Endothelial cell (in vitro differentiated cells): ENCODE measurements around the gene SCYGR8. TPM values are rescaled to one million over a fixed set of nuclear protein-coding genes. Genes with fewer than 3 reads are reported as not detected.

Experiments used
- DNase-seq: peaks from one replicate; pipeline ENCODE4 v3.0.0; 2021; ENCODE audit warnings: low spot score
- H3K27ac Mint-ChIP-seq: one replicate; pipeline ENCODE4 v1.8.0; 2021; ENCODE audit warnings: mixed read lengths, inconsistent platforms; ENCODE audit not compliant: unreplicated experiment
- H3K27me3 Mint-ChIP-seq: one replicate; pipeline ENCODE4 v1.8.0; 2021; ENCODE audit warnings: mild to moderate bottlenecking, moderate library complexity, mixed read lengths, inconsistent platforms; ENCODE audit not compliant: unreplicated experiment
- H3K36me3 Mint-ChIP-seq: one replicate; pipeline ENCODE4 v1.8.0; 2021; ENCODE audit warnings: mild to moderate bottlenecking, low read depth, mixed read lengths, inconsistent platforms; ENCODE audit not compliant: unreplicated experiment
- H3K4me1 Mint-ChIP-seq: one replicate; pipeline ENCODE4 v1.8.0; 2021; ENCODE audit warnings: mild to moderate bottlenecking, mixed read lengths, inconsistent platforms; ENCODE audit not compliant: unreplicated experiment
- H3K4me3 Mint-ChIP-seq: one replicate; pipeline ENCODE4 v1.8.0; 2021; ENCODE audit warnings: mild to moderate bottlenecking, mixed read lengths, inconsistent platforms; ENCODE audit not compliant: unreplicated experiment
- H3K9me3 Mint-ChIP-seq: one replicate; pipeline ENCODE4 v1.8.0; 2021; ENCODE audit warnings: mixed read lengths, inconsistent platforms; ENCODE audit not compliant: unreplicated experiment
- total RNA-seq: library from RNA; stranded (reverse); fragmentation: NEBNext Ultra II Directional; extraction: Animal tissue kit (Norgen Biotek cat#: 25700); gene quantifications from one replicate; pipeline ENCODE4 v1.2.1, GENCODE V29; 2021; ENCODE audit not compliant: unreplicated experiment
- TF ChIP-seq, protein P1 (sequence below): fragments of 200-600 bp; sonication (generic); IDR thresholded peaks from one replicate; pipeline ENCODE4 v1.5.0; 2021; ENCODE audit warnings: antibody characterized with exemption; ENCODE audit not compliant: unreplicated experiment

SCYGR8 gene
- total RNA-seq, 1 donor from 2014 or later: not detected

DNA sequence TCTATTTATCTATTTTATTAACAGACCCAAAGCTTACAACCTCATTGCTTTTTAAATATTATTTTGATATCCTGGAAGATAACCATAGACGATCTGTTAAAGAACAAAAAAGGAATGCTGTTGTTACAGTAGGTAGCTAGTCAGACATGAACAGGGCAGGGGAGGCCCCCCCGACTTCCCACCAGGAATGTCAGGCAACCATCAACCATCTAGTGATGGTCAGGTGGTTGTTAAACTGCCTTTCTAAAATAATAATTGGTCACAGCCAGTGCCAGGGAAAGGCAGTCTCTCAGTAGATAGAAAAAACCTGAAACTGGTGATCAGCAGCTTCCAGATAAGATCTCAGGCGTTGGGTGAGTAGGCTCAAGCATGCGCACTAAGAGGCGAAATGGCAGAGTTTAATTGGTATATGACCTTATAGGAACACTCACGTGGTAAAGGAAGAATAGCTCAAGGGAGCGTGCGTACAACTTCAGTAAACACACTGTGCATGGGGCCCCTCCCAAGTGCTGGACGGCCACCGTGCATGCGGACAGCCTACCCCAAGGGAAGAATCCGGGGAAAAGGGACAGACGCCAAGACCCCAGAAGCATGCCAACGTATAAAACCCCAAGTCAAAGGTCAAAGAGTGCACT lies 35.4 kb downstream of the SCYGR8 start:
- H3K36me3 Mint-ChIP-seq: no peaks in the 10 kb centered on the region
- no peaks in the 10 kb centered on the region for H3K4me1 Mint-ChIP-seq
- TF ChIP-seq, protein P1, sequence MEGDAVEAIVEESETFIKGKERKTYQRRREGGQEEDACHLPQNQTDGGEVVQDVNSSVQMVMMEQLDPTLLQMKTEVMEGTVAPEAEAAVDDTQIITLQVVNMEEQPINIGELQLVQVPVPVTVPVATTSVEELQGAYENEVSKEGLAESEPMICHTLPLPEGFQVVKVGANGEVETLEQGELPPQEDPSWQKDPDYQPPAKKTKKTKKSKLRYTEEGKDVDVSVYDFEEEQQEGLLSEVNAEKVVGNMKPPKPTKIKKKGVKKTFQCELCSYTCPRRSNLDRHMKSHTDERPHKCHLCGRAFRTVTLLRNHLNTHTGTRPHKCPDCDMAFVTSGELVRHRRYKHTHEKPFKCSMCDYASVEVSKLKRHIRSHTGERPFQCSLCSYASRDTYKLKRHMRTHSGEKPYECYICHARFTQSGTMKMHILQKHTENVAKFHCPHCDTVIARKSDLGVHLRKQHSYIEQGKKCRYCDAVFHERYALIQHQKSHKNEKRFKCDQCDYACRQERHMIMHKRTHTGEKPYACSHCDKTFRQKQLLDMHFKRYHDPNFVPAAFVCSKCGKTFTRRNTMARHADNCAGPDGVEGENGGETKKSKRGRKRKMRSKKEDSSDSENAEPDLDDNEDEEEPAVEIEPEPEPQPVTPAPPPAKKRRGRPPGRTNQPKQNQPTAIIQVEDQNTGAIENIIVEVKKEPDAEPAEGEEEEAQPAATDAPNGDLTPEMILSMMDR: no peak
- no peak for DNase-seq
- no peak overlapping the region for H3K27ac Mint-ChIP-seq
- H3K9me3 Mint-ChIP-seq: no peaks in the 10 kb centered on the region
- H3K4me3 Mint-ChIP-seq: no peak overlapping the region
- H3K27me3 Mint-ChIP-seq: peaks cover 2% of the 10 kb centered on the region

DNA sequence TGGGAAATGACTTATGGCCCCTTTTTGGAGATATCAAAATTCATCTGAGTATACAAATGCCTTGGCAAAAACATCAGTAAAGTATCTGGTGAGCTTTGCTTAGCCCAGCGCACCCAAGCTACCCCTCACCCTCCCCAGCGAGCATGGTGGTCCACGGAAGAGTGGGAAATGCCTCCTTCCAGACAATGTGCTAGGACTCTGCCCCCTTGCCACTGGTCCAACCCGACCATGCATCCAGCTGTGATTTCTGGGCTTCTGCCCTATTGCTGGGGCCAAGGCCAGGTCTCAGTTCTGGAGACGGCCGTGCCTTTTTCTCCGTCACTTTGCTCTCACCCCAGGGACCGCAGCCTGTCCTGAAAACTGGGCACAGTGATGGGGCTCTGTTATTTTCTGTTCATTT lies 36.1 kb downstream of the SCYGR8 start:
- Mint-ChIP-seq H3K27ac (no peak overlapping the region), H3K36me3 (no peaks in the 10 kb centered on the region), H3K9me3 (no peaks in the 10 kb centered on the region), H3K4me1 (no peaks in the 10 kb centered on the region), H3K27me3 (peaks cover 1% of the 10 kb centered on the region), H3K4me3 (no peak overlapping the region)
- TF ChIP-seq, protein P1: no peak
- DNase-seq: no peak

GRCh38 chr2:227782804-227783203 lies 37.1 kb downstream of the SCYGR8 start:
- Mint-ChIP-seq H3K4me3 (no peak overlapping the region), H3K4me1 (no peaks in the 10 kb centered on the region), H3K36me3 (no peaks in the 10 kb centered on the region), H3K27me3 (peaks cover 1% of the 10 kb centered on the region), H3K9me3 (no peaks in the 10 kb centered on the region), H3K27ac (no peak overlapping the region)
- TF ChIP-seq, protein P1: no peak
- no peak for DNase-seq

GRCh38 chr2:227783404-227784138 lies 37.9 kb downstream of the SCYGR8 start:
- no peak overlapping the region for H3K4me3 Mint-ChIP-seq
- peaks cover 1% of the 10 kb centered on the region for H3K27me3 Mint-ChIP-seq
- TF ChIP-seq, protein P1: no peak
- no peaks in the 10 kb centered on the region for H3K36me3 Mint-ChIP-seq
- H3K27ac Mint-ChIP-seq: no peak overlapping the region
- no peaks in the 10 kb centered on the region for H3K9me3 Mint-ChIP-seq
- DNase-seq: no peak
- no peaks in the 10 kb centered on the region for H3K4me1 Mint-ChIP-seq

DNA sequence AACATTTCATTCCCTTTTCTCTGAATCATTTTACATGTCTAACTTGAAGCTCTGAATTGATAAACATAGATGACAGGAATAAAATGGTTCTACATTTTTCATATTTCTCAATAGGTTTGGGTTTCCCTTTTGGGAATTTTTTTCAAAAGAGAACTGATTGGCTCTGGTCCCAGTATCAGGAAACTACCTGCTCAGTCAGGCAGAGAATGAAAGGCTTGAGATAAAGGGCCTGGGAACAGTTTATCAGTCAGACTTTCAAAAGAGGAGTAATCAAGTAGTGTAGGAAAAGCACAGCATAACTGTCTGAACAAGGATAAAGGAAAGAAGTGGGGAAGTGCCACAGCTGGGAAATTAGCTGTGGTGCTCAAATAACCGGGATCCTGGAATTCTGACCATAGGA lies 39.6 kb downstream of the SCYGR8 start:
- H3K36me3 Mint-ChIP-seq: no peaks in the 10 kb centered on the region
- peaks cover 1% of the 10 kb centered on the region for H3K27me3 Mint-ChIP-seq
- TF ChIP-seq, protein P1: no peak
- H3K9me3 Mint-ChIP-seq: no peaks in the 10 kb centered on the region
- no peak overlapping the region for H3K27ac Mint-ChIP-seq
- DNase-seq: no peak
- no peaks in the 10 kb centered on the region for H3K4me1 Mint-ChIP-seq
- no peak overlapping the region for H3K4me3 Mint-ChIP-seq
